HepG2 (cell line): ENCODE results near the gene GFER. TPM values are rescaled to one million over a fixed set of nuclear protein-coding genes. Genes with fewer than 3 reads are reported as not detected.

Experiments
- ARHGAP35 ChIP-seq: sonication (generic); formaldehyde crosslinking; IDR thresholded peaks from 2 replicates; pipeline ENCODE4 v1.9.0; 2022; ENCODE audit warnings: mild to moderate bottlenecking, inconsistent platforms, moderate library complexity, missing genetic modification reagents, borderline replicate concordance
- ARID2 ChIP-seq: sonication (generic); formaldehyde crosslinking; IDR thresholded peaks from 2 replicates; pipeline ENCODE4 v1.8.1; 2022; ENCODE audit warnings: mild to moderate bottlenecking, missing genetic modification reagents, borderline replicate concordance
- ATM ChIP-seq: fragments of 450-650 bp; IDR thresholded peaks from 2 replicates; pipeline ENCODE4 v1.7.1; 2017; ENCODE audit warnings: mild to moderate bottlenecking, borderline replicate concordance
- CREM ChIP-seq, 2 experiments: sonication (generic) in 1 of 2; formaldehyde crosslinking in 1 of 2; IDR thresholded peaks; 2 replicates each; pipeline versions ENCODE4 v1.4.0 to v1.6.1; 2016 to 2020; ENCODE audit warnings: antibody characterized with exemption in 1 of 2, mild to moderate bottlenecking in 1 of 2, missing genetic modification reagents in 1 of 2
- KLF11 ChIP-seq: IDR thresholded peaks from 2 replicates; pipeline ENCODE4 v1.6.1; 2016; ENCODE audit warnings: missing compliant biosample characterization
- NAIF1 ChIP-seq: sonication (generic); formaldehyde crosslinking; IDR thresholded peaks from 2 replicates; pipeline ENCODE4 v1.5.0; 2020; ENCODE audit warnings: mild to moderate bottlenecking, missing genetic modification reagents, borderline replicate concordance
- NPAS2 ChIP-seq: sonication (generic); formaldehyde crosslinking; IDR thresholded peaks from 2 replicates; pipeline ENCODE4 v1.8.0; 2022; ENCODE audit warnings: mild to moderate bottlenecking, missing genetic modification reagents, borderline replicate concordance
- SALL2 ChIP-seq: sonication (generic); formaldehyde crosslinking; IDR thresholded peaks from 2 replicates; pipeline ENCODE4 v1.8.1; 2023; ENCODE audit warnings: mild to moderate bottlenecking, missing genetic modification reagents, inconsistent platforms
- SSRP1 ChIP-seq: IDR thresholded peaks from 2 replicates; pipeline ENCODE4 v1.6.1; 2016; ENCODE audit warnings: control low read depth
- TRIM24 ChIP-seq: sonication (generic); formaldehyde crosslinking; IDR thresholded peaks from 2 replicates; pipeline ENCODE4 v1.8.0; 2022; ENCODE audit warnings: mild to moderate bottlenecking, missing genetic modification reagents
- YY1 ChIP-seq: IDR thresholded peaks from 2 replicates; pipeline ENCODE4 v1.6.1; 2011; ENCODE audit warnings: low read length, low read depth, moderate library complexity, mild to moderate bottlenecking; ENCODE audit not compliant: insufficient read depth, insufficient replicate concordance
- ZBTB42 ChIP-seq: sonication (generic); formaldehyde crosslinking; IDR thresholded peaks from 2 replicates; pipeline ENCODE4 v1.5.0; 2020; ENCODE audit warnings: mild to moderate bottlenecking, missing genetic modification reagents
- ZFP82 ChIP-seq: sonication (generic); formaldehyde crosslinking; IDR thresholded peaks from 2 replicates; pipeline ENCODE4 v1.5.1; 2020; ENCODE audit warnings: mild to moderate bottlenecking, missing genetic modification reagents, borderline replicate concordance
- ZNF367 ChIP-seq: sonication (generic); formaldehyde crosslinking; IDR thresholded peaks from 2 replicates; pipeline ENCODE4 v1.4.0; 2020; ENCODE audit warnings: missing genetic modification reagents, borderline replicate concordance
- ZNF563 ChIP-seq: sonication (generic); formaldehyde crosslinking; IDR thresholded peaks from 2 replicates; pipeline ENCODE4 v1.8.0; 2022; ENCODE audit warnings: mild to moderate bottlenecking, moderate library complexity, missing genetic modification reagents
- ZNF569 ChIP-seq: sonication (generic); formaldehyde crosslinking; IDR thresholded peaks from 2 replicates; pipeline ENCODE4 v1.5.0; 2020; ENCODE audit warnings: mild to moderate bottlenecking, missing genetic modification reagents, moderate library complexity, borderline replicate concordance
- polyA plus RNA-seq, 8 experiments: library from polyadenylated mRNA; depleted of rRNA in 3 of 8; stranded (reverse) in 7 of 8; unstranded in 1 of 8; fragments of >200 nt; fragmentation: Illumina TruSeq in 4 of 8; extraction: Trizol in 4 of 8; gene quantifications; 2 replicates each; pipeline versions ENCODE4 v1.2.1 to v1.2.3, GENCODE V29; 2011 to 2016; ENCODE audit warnings: low read depth in 4 of 8, missing spikeins in 1 of 8, mixed read lengths in 1 of 8; ENCODE audit not compliant: insufficient read depth in 1 of 8
- total RNA-seq, 5 experiments: library from RNA; depleted of rRNA; stranded (reverse); fragments of >200 nt; fragmentation: Illumina TruSeq; extraction: Trizol; gene quantifications; 2 replicates each; pipeline ENCODE4 v1.2.3, GENCODE V29; 2016; ENCODE audit warnings: low read depth in 1 of 5
- TF ChIP-seq, protein P1 (sequence below): sonication (generic); formaldehyde crosslinking; IDR thresholded peaks from 2 replicates; pipeline ENCODE4 v1.8.0; 2022; ENCODE audit warnings: missing genetic modification reagents, mild to moderate bottlenecking, inconsistent platforms, borderline replicate concordance
- TF ChIP-seq, protein P2 (sequence below): sonication (generic); formaldehyde crosslinking; IDR thresholded peaks from 2 replicates; pipeline ENCODE4 v1.4.0; 2020; ENCODE audit warnings: low read depth, mild to moderate bottlenecking, missing genetic modification reagents
- TF ChIP-seq, protein P3 (sequence below): sonication (generic); formaldehyde crosslinking; IDR thresholded peaks from 2 replicates; pipeline ENCODE4 v1.8.1; 2023; ENCODE audit warnings: missing genetic modification reagents, inconsistent platforms, borderline replicate concordance
- TF ChIP-seq, protein P4 (sequence below): sonication (generic); formaldehyde crosslinking; IDR thresholded peaks from 2 replicates; pipeline ENCODE4 v1.4.0; 2020; ENCODE audit warnings: low read depth, missing genetic modification reagents

The GFER gene
- total and polyA plus RNA-seq, 2 of the 13 experiments (the other 11 are each of a cell fraction or from before 2014, with no cell fraction given): 28.6 to 71.7 TPM

DNA sequence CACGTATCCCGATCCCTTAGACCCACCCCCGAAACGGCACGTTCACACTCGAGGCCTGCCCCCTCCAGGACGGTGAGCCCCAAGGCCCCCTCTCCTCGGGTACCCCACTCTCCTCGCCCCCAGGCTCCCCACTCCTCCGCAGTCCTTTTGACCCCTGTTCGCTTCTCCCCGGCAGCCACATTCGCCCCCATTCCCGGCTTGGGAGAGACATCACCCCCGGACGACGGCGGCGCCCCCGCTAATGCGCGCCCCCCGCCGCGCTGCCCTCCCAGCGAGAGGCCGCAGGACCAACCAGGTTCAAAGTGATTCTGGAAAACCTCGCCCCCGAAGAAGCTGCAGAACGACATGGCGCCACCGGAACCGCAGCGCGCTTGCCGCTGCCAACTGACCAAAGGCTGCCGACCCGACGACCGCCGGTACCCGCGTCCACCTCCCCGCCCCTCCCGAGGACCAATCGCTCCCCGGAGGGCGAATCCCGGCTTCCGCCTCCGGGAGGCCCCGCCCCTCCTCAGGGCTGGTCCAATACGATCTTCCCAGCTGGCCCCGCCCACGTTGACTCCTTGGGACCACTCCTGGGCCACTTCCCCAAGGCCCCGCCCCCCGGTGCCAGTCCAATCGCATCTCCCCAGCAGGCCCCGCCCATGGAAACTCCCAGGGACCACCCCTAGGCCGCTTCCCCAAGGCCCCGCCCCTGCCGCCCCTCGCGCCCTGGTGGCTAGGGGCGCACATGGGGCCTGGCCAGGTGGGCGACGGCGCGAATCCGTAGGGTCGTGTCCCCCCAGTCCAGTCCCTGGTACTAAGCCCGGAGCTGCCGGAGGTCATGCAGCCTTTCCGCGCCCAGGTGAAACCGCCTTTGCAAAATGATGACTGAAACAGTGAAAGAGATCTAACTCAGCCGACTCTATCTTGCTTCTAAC lies 40.9 kb upstream of the GFER start, which contains the start of gene MSRB1 (continued):
- TF ChIP-seq, protein P1, sequence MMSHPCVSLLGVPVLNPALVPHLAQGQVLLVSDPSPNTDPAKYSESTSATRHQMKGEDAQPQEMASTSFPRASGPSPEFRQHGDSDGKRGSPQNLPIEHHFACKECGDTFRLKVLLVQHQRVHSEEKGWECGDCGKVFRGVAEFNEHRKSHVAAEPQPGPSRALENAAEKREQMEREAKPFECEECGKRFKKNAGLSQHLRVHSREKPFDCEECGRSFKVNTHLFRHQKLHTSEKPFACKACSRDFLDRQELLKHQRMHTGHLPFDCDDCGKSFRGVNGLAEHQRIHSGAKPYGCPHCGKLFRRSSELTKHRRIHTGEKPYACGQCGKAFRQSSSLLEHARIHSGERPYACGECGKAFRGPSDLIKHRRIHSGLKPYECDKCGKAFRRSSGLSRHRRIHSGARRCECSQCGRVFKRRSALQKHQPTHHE: peak; percentile 77; the same call in 1 of the 2 replicates
- TF ChIP-seq ZNF367 (CRISPR knock-in tag) (no peak), ARHGAP35 (0 out of 2 replicates have a peak, but pooled peaks have one; percentile 11), NPAS2 (no peak), ZNF569 (CRISPR knock-in tag) (no peak), SALL2 (CRISPR knock-in tag) (0 out of 2 replicates have a peak, but pooled peaks have one; percentile 45), TRIM24 (CRISPR knock-in tag) (no peak), YY1 (peak; percentile 83), CREM (IDR thresholded peaks at IDR 0.05) (no peak), CREM (CRISPR knock-in tag; IDR thresholded peaks at IDR 0.05) (no peak), ZNF563 (CRISPR knock-in tag) (peak; percentile 43), ZFP82 (CRISPR knock-in tag) (peak; percentile 58; the same call in 1 of the 2 replicates), SSRP1 (CRISPR knock-in tag) (no peak), NAIF1 (CRISPR knock-in tag) (peak; percentile 46; the same call in 1 of the 2 replicates), KLF11 (CRISPR knock-in tag) (peak; percentile 88), ATM (no peak), ZBTB42 (no peak), ARID2 (CRISPR knock-in tag) (peak; percentile 14; the same call in 1 of the 2 replicates)
- TF ChIP-seq, protein P2, sequence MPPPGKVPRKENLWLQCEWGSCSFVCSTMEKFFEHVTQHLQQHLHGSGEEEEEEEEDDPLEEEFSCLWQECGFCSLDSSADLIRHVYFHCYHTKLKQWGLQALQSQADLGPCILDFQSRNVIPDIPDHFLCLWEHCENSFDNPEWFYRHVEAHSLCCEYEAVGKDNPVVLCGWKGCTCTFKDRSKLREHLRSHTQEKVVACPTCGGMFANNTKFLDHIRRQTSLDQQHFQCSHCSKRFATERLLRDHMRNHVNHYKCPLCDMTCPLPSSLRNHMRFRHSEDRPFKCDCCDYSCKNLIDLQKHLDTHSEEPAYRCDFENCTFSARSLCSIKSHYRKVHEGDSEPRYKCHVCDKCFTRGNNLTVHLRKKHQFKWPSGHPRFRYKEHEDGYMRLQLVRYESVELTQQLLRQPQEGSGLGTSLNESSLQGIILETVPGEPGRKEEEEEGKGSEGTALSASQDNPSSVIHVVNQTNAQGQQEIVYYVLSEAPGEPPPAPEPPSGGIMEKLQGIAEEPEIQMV: peak; percentile 64; the same call in 1 of the 2 replicates
- TF ChIP-seq, protein P3, sequence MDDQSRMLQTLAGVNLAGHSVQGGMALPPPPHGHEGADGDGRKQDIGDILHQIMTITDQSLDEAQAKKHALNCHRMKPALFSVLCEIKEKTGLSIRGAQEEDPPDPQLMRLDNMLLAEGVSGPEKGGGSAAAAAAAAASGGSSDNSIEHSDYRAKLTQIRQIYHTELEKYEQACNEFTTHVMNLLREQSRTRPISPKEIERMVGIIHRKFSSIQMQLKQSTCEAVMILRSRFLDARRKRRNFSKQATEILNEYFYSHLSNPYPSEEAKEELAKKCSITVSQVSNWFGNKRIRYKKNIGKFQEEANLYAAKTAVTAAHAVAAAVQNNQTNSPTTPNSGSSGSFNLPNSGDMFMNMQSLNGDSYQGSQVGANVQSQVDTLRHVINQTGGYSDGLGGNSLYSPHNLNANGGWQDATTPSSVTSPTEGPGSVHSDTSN (CRISPR knock-in tag): no peak
- TF ChIP-seq, protein P4, sequence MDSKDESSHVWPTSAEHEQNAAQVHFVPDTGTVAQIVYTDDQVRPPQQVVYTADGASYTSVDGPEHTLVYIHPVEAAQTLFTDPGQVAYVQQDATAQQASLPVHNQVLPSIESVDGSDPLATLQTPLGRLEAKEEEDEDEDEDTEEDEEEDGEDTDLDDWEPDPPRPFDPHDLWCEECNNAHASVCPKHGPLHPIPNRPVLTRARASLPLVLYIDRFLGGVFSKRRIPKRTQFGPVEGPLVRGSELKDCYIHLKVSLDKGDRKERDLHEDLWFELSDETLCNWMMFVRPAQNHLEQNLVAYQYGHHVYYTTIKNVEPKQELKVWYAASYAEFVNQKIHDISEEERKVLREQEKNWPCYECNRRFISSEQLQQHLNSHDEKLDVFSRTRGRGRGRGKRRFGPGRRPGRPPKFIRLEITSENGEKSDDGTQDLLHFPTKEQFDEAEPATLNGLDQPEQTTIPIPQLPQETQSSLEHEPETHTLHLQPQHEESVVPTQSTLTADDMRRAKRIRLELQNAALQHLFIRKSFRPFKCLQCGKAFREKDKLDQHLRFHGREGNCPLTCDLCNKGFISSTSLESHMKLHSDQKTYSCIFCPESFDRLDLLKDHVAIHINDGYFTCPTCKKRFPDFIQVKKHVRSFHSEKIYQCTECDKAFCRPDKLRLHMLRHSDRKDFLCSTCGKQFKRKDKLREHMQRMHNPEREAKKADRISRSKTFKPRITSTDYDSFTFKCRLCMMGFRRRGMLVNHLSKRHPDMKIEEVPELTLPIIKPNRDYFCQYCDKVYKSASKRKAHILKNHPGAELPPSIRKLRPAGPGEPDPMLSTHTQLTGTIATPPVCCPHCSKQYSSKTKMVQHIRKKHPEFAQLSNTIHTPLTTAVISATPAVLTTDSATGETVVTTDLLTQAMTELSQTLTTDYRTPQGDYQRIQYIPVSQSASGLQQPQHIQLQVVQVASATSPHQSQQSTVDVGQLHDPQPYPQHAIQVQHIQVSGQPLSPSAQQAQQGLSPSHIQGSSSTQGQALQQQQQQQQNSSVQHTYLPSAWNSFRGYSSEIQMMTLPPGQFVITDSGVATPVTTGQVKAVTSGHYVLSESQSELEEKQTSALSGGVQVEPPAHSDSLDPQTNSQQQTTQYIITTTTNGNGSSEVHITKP (CRISPR knock-in tag): 0 out of 2 replicates have a peak, but pooled peaks have one; percentile 43
